Ovary (tissue), 9 donors: ENCODE measurements around the gene SCYL1. TPM values are rescaled to one million over a fixed set of nuclear protein-coding genes. Genes with fewer than 3 reads are reported as not detected.

Experiments used
- DNase-seq, 5 donors: peaks; one replicate each; pipeline ENCODE4 v3.0.0-alpha.2; 2019 to 2020
- H3K27ac ChIP-seq, 2 donors: fragments of 200-600 bp; one replicate each; pipeline versions ENCODE4 v1.5.1 to v1.8.0; 2019 to 2022
- H3K27me3 ChIP-seq: fragments of 200-600 bp; one replicate; pipeline ENCODE4 v1.8.0; 2022
- H3K36me3 ChIP-seq: fragments of 200-600 bp; sonication (generic); one replicate; pipeline ENCODE4 v1.5.1; 2019
- H3K4me1 ChIP-seq: one replicate; pipeline ENCODE4 v1.8.1; 2013; ENCODE audit warnings: mild to moderate bottlenecking, moderate library complexity; ENCODE audit not compliant: insufficient read depth
- H3K4me3 ChIP-seq: fragments of 200-600 bp; sonication (generic); one replicate; pipeline ENCODE4 v1.5.1; 2017
- H3K9me3 ChIP-seq, 2 donors: fragments of 200-600 bp in 1 of 2; sonication (generic) in 1 of 2; one replicate each; pipeline versions ENCODE4 v1.5.1 to v1.8.1; 2013 to 2019; ENCODE audit warnings: mild to moderate bottlenecking in 1 of 2, moderate library complexity in 1 of 2
- CTCF ChIP-seq, 3 donors: fragments of 450-650 bp in 2 of 3; fragments of 200-600 bp in 1 of 3; IDR thresholded peaks; one replicate each; pipeline versions ENCODE4 v1.5.1 to v1.8.0; 2016 to 2022; ENCODE audit warnings: antibody characterized with exemption in 3 of 3, mild to moderate bottlenecking in 1 of 3
- EP300 ChIP-seq: sonication (generic); formaldehyde crosslinking; IDR thresholded peaks from one replicate; pipeline ENCODE4 v1.6.1; 2017; ENCODE audit warnings: antibody characterized with exemption
- POLR2A ChIP-seq: fragments of 450-650 bp; IDR thresholded peaks from one replicate; pipeline ENCODE4 v1.6.1; 2017; ENCODE audit warnings: antibody characterized with exemption, mild to moderate bottlenecking, moderate library complexity
- WGBS, 3 donors: extraction: QIAGEN DNeasy Blood & Tissue Kit in 1 of 3; methylation state at CpG; one replicate each; pipeline versions ENCODE4 v1.1.5 to v1.1.7; 2013 to 2017; 5-methylcytosine and 5-hydroxymethylcytosine counted together
- intact Hi-C, 4 donors: fragments of 100-400 bp; cut with DNase I; formaldehyde crosslinking; loops; one replicate each; pipeline versions ENCODE4 v1.11.0 to v1.15.1; 2022 to 2023
- polyA plus RNA-seq, 2 donors: library from polyadenylated mRNA; stranded (reverse); fragments of 200-250 nt in 1 of 2; fragments of 350-450 nt in 1 of 2; fragmentation: Illumina TruSeq in 1 of 2; extraction: RNeasy Lipid Tissue Mini Kit (QIAGEN cat#74804) in 1 of 2; gene quantifications; one replicate each; pipeline ENCODE4 v1.2.3, GENCODE V29; 2013 to 2014
- total RNA-seq, 7 donors: library from RNA; depleted of rRNA in 2 of 7; stranded (reverse); fragments of >200 nt in 2 of 7; fragmentation: NEBNext Ultra II Directional in 3 of 7; extraction: Animal tissue kit (Norgen Biotek cat#: 25700) in 3 of 7; gene quantifications; one replicate each; pipeline versions ENCODE4 v1.1.0 to v1.2.4, GENCODE V29; 2016 to 2023
- donor health status: DM: no; HTN: no; CAD: no; lungs with moderate emphysema.
- donor health status: DM: no; HTN: no; CAD: no.
- donor health status: Bipolar disorder and iron deficiency.
- donor health status: DM: yes; HTN: yes; CAD: no.
- donor health status: DM: no; HTN: no; CAD: no.
- donor health status: DM: yes; HTN: yes; CAD: no.

The SCYL1 gene
- total and polyA plus RNA-seq, 9 donors, result 11.7 to 118 (median 86.6) TPM

- no peak for TF ChIP-seq EP300
- no peak for TF ChIP-seq CTCF (IDR thresholded peaks at IDR 0.05)
- TF ChIP-seq POLR2A, result no peak
- H3K4me3 ChIP-seq, result no peak overlapping the region
- H3K9me3 ChIP-seq, result no peaks in the 10 kb centered on the region
- H3K4me1 ChIP-seq, result peaks cover 13% of the 10 kb centered on the region
- intact Hi-C loops, result loop anchor here in 1 of 4 donors (5.0 kb wide), 1 partner anchor 33 kb away; the partner anchor contains the start of gene MAP3K11
- WGBS, 3 donors, result 77 to 86% (median 79%) methylated on average over 4 of the region's 4 CpGs
- H3K27me3 ChIP-seq, result no peaks in the 10 kb centered on the region
- no peaks in the 10 kb centered on the region for H3K36me3 ChIP-seq
- no peak overlapping the region for H3K27ac ChIP-seq
- DNase-seq, result no peak
These were observed 54.4 kb downstream of the SCYL1 start for GRCh38 chr11:65579291-65579690.

DNA sequence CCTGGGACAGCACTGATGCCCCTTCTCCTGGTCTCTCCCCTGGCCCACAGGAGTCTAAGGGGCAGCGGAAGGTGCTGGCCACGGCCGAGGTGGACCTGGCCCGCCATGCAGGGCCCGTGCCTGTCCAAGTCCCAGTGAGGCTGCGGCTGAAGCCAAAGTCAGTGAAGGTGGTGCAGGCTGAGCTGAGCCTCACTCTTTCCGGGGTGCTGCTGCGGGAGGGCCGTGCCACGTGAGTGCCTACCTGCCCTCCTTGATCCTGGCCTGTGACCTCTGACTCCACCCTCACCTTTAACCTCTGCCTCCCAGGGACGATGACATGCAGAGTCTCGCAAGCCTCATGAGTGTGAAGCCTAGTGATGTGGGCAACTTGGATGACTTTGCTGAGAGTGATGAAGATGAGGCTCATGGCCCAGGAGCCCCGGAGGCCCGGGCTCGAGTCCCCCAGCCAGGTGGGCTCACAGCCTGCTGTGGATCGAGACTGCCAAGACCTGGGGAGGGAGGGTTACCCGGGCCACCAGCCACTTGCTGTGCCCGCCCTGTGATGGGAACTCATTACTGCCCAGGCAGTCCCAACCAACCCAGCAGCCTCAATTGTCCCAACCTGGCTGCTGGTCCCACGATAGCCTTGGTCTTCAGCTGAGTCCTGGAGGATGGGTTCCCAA is 55.3 kb downstream of the SCYL1 start:
- intact Hi-C loops, result no loop called here
- WGBS, 3 donors, result 84 to 89% (median 87%) methylated on average over 19 of the region's 19 CpGs
- Histone ChIP-seq H3K27ac (no peak overlapping the region), H3K36me3 (no peaks in the 10 kb centered on the region), H3K4me1 (peaks cover 13% of the 10 kb centered on the region), H3K9me3 (no peaks in the 10 kb centered on the region), H3K27me3 (no peaks in the 10 kb centered on the region), H3K4me3 (no peak overlapping the region)
- DNase-seq, result peak in 1 of 5 donors; percentile 34
- TF ChIP-seq EP300 (no peak), CTCF (IDR thresholded peaks at IDR 0.05) (no peak), POLR2A (no peak)

GRCh38 chr11:65580756-65581155 is 55.9 kb downstream of the SCYL1 start:
- intact Hi-C loops, result no loop called here
- no peaks in the 10 kb centered on the region for H3K36me3 ChIP-seq
- no peak overlapping the region for H3K27ac ChIP-seq
- no peaks in the 10 kb centered on the region for H3K9me3 ChIP-seq
- TF ChIP-seq CTCF (IDR thresholded peaks at IDR 0.05) (no peak), EP300 (no peak), POLR2A (no peak)
- no peaks in the 10 kb centered on the region for H3K27me3 ChIP-seq
- DNase-seq, result no peak
- WGBS, 3 donors, result 92 to 94% (median 93%) methylated on average over 8 of the region's 8 CpGs
- H3K4me1 ChIP-seq, result peaks cover 9% of the 10 kb centered on the region
- H3K4me3 ChIP-seq, result no peak overlapping the region

- no peaks in the 10 kb centered on the region for H3K27me3 ChIP-seq
- no peak overlapping the region for H3K4me3 ChIP-seq
- 83 to 88% (median 86%) methylated on average over 3 of the region's 3 CpGs for WGBS, 3 donors
- H3K36me3 ChIP-seq, result no peaks in the 10 kb centered on the region
- intact Hi-C loops, result no loop called here
- DNase-seq, result no peak
- H3K4me1 ChIP-seq, result peaks cover 7% of the 10 kb centered on the region
- TF ChIP-seq CTCF (IDR thresholded peaks at IDR 0.05) (no peak), EP300 (no peak), POLR2A (no peak)
- H3K9me3 ChIP-seq, result no peaks in the 10 kb centered on the region
- no peak overlapping the region for H3K27ac ChIP-seq
These were observed 57.0 kb downstream of the SCYL1 start for GRCh38 chr11:65581928-65582327.
